DOHH2 (cell line): ENCODE data around the gene TRIM16.
"Not testable (repeated sequence)": the region's sequence is repeated elsewhere in the genome, so short reads cannot be mapped to it uniquely, and the experiment has no call there.

ENCODE experiments used
- EZH2phosphoT487 ChIP-seq: fragments of 200-600 bp; sonication (generic); IDR thresholded peaks from 2 replicates; pipeline ENCODE4 v1.6.1; 2017; ENCODE audit warnings: borderline replicate concordance, mild to moderate bottlenecking, antibody characterized with exemption, low read length, moderate library complexity, mixed read lengths
- TF ChIP-seq, protein P1 (sequence below): fragments of 200-600 bp; sonication (generic); IDR thresholded peaks from one replicate; pipeline ENCODE4 v1.5.1; 2014; ENCODE audit warnings: antibody characterized with exemption, mild to moderate bottlenecking, low read depth, low read length; ENCODE audit not compliant: poor library complexity, severe bottlenecking

GRCh38 chr17:15583313-15583712, 100.8 kb downstream of the TRIM16 start:
- TF ChIP-seq, protein P1, sequence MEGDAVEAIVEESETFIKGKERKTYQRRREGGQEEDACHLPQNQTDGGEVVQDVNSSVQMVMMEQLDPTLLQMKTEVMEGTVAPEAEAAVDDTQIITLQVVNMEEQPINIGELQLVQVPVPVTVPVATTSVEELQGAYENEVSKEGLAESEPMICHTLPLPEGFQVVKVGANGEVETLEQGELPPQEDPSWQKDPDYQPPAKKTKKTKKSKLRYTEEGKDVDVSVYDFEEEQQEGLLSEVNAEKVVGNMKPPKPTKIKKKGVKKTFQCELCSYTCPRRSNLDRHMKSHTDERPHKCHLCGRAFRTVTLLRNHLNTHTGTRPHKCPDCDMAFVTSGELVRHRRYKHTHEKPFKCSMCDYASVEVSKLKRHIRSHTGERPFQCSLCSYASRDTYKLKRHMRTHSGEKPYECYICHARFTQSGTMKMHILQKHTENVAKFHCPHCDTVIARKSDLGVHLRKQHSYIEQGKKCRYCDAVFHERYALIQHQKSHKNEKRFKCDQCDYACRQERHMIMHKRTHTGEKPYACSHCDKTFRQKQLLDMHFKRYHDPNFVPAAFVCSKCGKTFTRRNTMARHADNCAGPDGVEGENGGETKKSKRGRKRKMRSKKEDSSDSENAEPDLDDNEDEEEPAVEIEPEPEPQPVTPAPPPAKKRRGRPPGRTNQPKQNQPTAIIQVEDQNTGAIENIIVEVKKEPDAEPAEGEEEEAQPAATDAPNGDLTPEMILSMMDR = not testable (repeated sequence)
- not testable (repeated sequence) for TF ChIP-seq EZH2phosphoT487
